Spleen (tissue), 11 donors: Measurements from ENCODE around the gene FBXO10. TPM values are rescaled to one million over a fixed set of nuclear protein-coding genes. Genes with fewer than 3 reads are reported as not detected.
"Not testable (repeated sequence)": the region's sequence is repeated elsewhere in the genome, so short reads cannot be mapped to it uniquely, and the experiment has no call there.

Source experiments
- DNase-seq: peaks from one replicate; pipeline ENCODE4 v3.0.0-alpha.2; 2020
- H3K27ac ChIP-seq, 8 donors: fragments of 200-600 bp; sonication (generic) in 7 of 8; 1 replicate in 4 of 8; 2 replicates in 4 of 8; pipeline versions ENCODE4 v1.5.0 to v1.8.0; 2016 to 2021; ENCODE audit warnings: inconsistent platforms in 4 of 8, mild to moderate bottlenecking in 4 of 8, moderate library complexity in 1 of 8
- H3K27me3 ChIP-seq, 7 donors: fragments of 200-600 bp; sonication (generic) in 6 of 7; replicated peaks in 1 of 7; 1 replicate in 4 of 7; 2 replicates in 3 of 7; pipeline versions ENCODE4 v1.5.0 to v1.8.0; 2016 to 2021; ENCODE audit warnings: inconsistent platforms in 3 of 7, mild to moderate bottlenecking in 1 of 7
- H3K36me3 ChIP-seq, 6 donors: fragments of 200-600 bp; sonication (generic) in 5 of 6; 1 replicate in 4 of 6; 2 replicates in 2 of 6; pipeline versions ENCODE4 v1.5.0 to v1.8.0; 2016 to 2021; ENCODE audit warnings: inconsistent platforms in 2 of 6
- H3K4me1 ChIP-seq, 6 donors: fragments of 200-600 bp; sonication (generic) in 5 of 6; 1 replicate in 3 of 6; 2 replicates in 3 of 6; pipeline versions ENCODE4 v1.5.0 to v1.8.0; 2016 to 2021; ENCODE audit warnings: inconsistent platforms in 3 of 6
- H3K4me3 ChIP-seq, 8 donors: fragments of 200-600 bp; sonication (generic) in 7 of 8; 1 replicate in 4 of 8; 2 replicates in 4 of 8; pipeline versions ENCODE4 v1.5.0 to v1.8.0; 2016 to 2021; ENCODE audit warnings: inconsistent platforms in 4 of 8, mild to moderate bottlenecking in 4 of 8, moderate library complexity in 2 of 8
- H3K9me3 ChIP-seq, 8 donors: fragments of 200-600 bp; sonication (generic) in 7 of 8; 1 replicate in 4 of 8; 2 replicates in 4 of 8; pipeline versions ENCODE4 v1.5.0 to v1.8.0; 2016 to 2021; ENCODE audit warnings: inconsistent platforms in 4 of 8
- CTCF ChIP-seq, 11 experiments: fragments of 200-600 bp in 7 of 11; fragments of 450-650 bp in 4 of 11; sonication (generic) in 4 of 11; IDR thresholded peaks in 8 of 11; conservative IDR thresholded peaks in 3 of 11; 1 replicate in 7 of 11; 2 replicates in 4 of 11; pipeline versions ENCODE4 v1.4.0 to v1.8.0; 2016 to 2021; ENCODE audit warnings: antibody characterized with exemption in 11 of 11, inconsistent platforms in 4 of 11, mild to moderate bottlenecking in 1 of 11
- POLR2A ChIP-seq, 3 donors: fragments of 450-650 bp; IDR thresholded peaks; one replicate each; pipeline ENCODE4 v1.5.1; 2017; ENCODE audit warnings: antibody characterized with exemption in 3 of 3, mild to moderate bottlenecking in 1 of 3
- POLR2AphosphoS5 ChIP-seq, 3 donors: sonication (generic); formaldehyde crosslinking; IDR thresholded peaks; one replicate each; pipeline ENCODE4 v1.5.1; 2017; ENCODE audit warnings: antibody characterized with exemption in 3 of 3
- WGBS, 5 donors: extraction: QIAGEN DNeasy Blood & Tissue Kit in 3 of 5; methylation state at CpG; one replicate each; pipeline versions ENCODE4 v1.1.5 to v1.1.7; 2013 to 2018; 5-methylcytosine and 5-hydroxymethylcytosine counted together
- intact Hi-C: fragments of 100-400 bp; cut with DNase I; formaldehyde crosslinking; loops from one replicate; pipeline ENCODE4 v1.15.0; 2023; ENCODE audit warnings: low total_unique reads
- polyA plus RNA-seq, 3 donors: library from polyadenylated mRNA; stranded (reverse); fragments of 200-250 nt; gene quantifications; one replicate each; pipeline ENCODE4 v1.2.1, GENCODE V29; 2013
- total RNA-seq, 7 donors: library from RNA; depleted of rRNA in 3 of 7; stranded (reverse); fragments of >200 nt in 3 of 7; fragmentation: NEBNext Ultra II Directional in 4 of 7; extraction: Animal tissue kit (Norgen Biotek cat#: 25700) in 4 of 7; gene quantifications; one replicate each; pipeline versions ENCODE4 v1.1.0 to v1.2.1, GENCODE V29; 2016 to 2021
- donor health status: healthy with polysubstance abuse.
- donor health status: DM: no; HTN: no; CAD: no; lungs with moderate emphysema.
- donor health status: DM: no; HTN: no; CAD: no.
- donor health status: Bipolar disorder and iron deficiency.
- donor health status: healthy.
- donor health status: DM: no; HTN: no; CAD: no.
- donor health status: DM: yes; HTN: yes; CAD: no.

FBXO10 gene
- total and polyA plus RNA-seq, 10 donors = 3.2 to 36.9 (median 18.6) TPM

DNA sequence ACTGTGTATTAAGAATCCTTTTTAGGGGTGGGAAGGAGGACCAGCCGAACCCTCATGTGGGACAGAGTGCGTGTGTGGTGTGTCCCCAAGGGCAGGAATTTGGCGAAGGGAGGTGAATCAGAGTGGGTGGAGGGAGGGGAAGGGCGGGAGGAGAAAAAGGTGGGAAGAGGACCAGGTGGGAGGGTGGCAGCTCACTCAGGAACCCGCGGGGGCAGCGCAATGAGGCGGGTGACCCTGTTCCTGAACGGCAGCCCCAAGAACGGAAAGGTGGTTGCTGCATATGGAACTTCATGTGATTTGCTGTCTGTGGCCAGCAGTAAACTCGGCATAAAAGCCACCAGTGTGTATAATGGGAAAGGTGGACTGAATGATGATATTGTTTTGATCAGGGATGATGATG, 99.2 kb downstream of the FBXO10 start:
- H3K27me3 ChIP-seq = peaks cover 0 to 7% (median 0%) of the 10 kb centered on the region in 7 donors
- H3K4me1 ChIP-seq = peaks cover 0 to 9% (median 5%) of the 10 kb centered on the region in 6 donors
- peaks cover 0 to 23% (median 17%) of the 10 kb centered on the region in 8 donors for H3K9me3 ChIP-seq
- DNase-seq = no peak
- H3K27ac ChIP-seq = no peak overlapping the region
- no peak overlapping the region for H3K4me3 ChIP-seq
- TF ChIP-seq CTCF (IDR thresholded peaks at IDR 0.05 in 8 of 11, conservative IDR thresholded peaks at IDR 0.05 in 3 of 11) (no peak), POLR2A (IDR thresholded peaks at IDR 0.05) (no peak), POLR2AphosphoS5 (IDR thresholded peaks at IDR 0.05) (no peak)
- H3K36me3 ChIP-seq = no peaks in the 10 kb centered on the region
- intact Hi-C loops = no loop called here
- 77 to 84% (median 82%) methylated on average over 11 of the region's 11 CpGs for WGBS, 5 donors

GRCh38 chr9:37474438-37474837, 101.7 kb downstream of the FBXO10 start:
- H3K27me3 ChIP-seq = no peaks in the 10 kb centered on the region
- WGBS, 5 donors = 81 to 96% (median 92%) methylated on average over 3 of the region's 3 CpGs
- TF ChIP-seq POLR2AphosphoS5 (IDR thresholded peaks at IDR 0.05) (no peak), CTCF (IDR thresholded peaks at IDR 0.05 in 8 of 11, conservative IDR thresholded peaks at IDR 0.05 in 3 of 11) (no peak), POLR2A (IDR thresholded peaks at IDR 0.05) (no peak)

GRCh38 chr9:37473982-37474381, 102.2 kb downstream of the FBXO10 start:
- Histone ChIP-seq H3K4me1 (peaks cover 0 to 15% (median 5%) of the 10 kb centered on the region in 6 donors), H3K9me3 (peaks cover 0 to 23% (median 17%) of the 10 kb centered on the region in 8 donors)
- intact Hi-C loops, H3K27ac ChIP-seq, H3K4me3 ChIP-seq, H3K36me3 ChIP-seq, DNase-seq, H3K27me3 ChIP-seq: not testable (repeated sequence)
- 63 to 76% (median 65%) methylated on average over 6 of the region's 6 CpGs for WGBS, 5 donors

More at GRCh38 chr9:37474438-37474837, 101.7 kb downstream of the FBXO10 start:
- H3K4me1 ChIP-seq = peaks cover 0 to 15% (median 5%) of the 10 kb centered on the region in 6 donors
- no peaks in the 10 kb centered on the region for H3K36me3 ChIP-seq
- intact Hi-C loops = no loop called here
- no peak overlapping the region for H3K27ac ChIP-seq
- peaks cover 0 to 23% (median 17%) of the 10 kb centered on the region in 8 donors for H3K9me3 ChIP-seq
- no peak for DNase-seq
- no peak overlapping the region for H3K4me3 ChIP-seq

DNA sequence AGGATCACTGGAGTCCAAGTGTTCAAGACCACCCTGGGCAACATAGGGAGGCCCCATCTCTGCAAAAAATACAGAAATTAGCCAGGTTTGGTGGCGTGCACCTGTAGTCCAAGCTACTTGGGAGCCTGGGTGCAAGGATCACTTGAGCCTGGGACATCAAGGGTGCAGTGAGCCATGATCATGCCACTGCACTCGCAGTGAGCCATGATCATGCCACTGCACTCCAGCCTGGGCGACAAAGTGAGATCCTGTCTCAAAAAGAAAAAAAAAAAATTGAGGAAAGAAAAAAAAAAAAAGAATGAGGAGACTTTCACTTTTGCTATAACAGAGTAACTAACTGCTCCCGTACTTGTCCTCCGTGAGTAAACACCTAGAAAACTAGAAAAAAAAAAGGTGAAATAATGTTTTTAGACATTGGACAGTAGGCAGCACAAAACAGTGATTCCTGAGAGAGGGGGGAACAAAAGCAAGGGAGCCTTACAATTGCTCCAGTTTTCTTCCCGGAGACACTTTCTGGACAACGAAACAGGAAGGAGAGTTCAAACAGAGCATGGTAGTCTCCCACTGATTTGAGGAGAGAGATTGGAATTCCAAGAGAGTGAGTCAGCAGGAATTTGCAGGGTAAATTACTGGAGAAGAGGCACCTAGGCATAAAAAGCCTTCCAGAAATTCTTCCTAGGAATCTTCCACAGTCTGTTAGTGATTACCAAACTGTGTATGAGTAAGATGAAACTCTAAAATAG, 104.1 kb downstream of the FBXO10 start:
- TF ChIP-seq POLR2A (IDR thresholded peaks at IDR 0.05) = no peak
- no peak for TF ChIP-seq CTCF (IDR thresholded peaks at IDR 0.05 in 8 of 11, conservative IDR thresholded peaks at IDR 0.05 in 3 of 11)
- no peak for TF ChIP-seq POLR2AphosphoS5 (IDR thresholded peaks at IDR 0.05)
- Histone ChIP-seq H3K27ac (peak overlapping the region in 7 of 8 donors; percentile 41 to 80 (median 63)), H3K4me3 (peak overlapping the region in 3 of 8 donors; percentile 11 to 45 (median 24)), H3K27me3 (no peaks in the 10 kb centered on the region), H3K36me3 (no peaks in the 10 kb centered on the region), H3K9me3 (peaks cover 0 to 23% (median 17%) of the 10 kb centered on the region in 8 donors), H3K4me1 (peaks cover 0 to 16% (median 4%) of the 10 kb centered on the region in 6 donors)
- no peak for DNase-seq
- intact Hi-C loops = no loop called here
- WGBS, 5 donors = 21 to 31% (median 25%) methylated on average over 7 of the region's 7 CpGs
